Measurements from ENCODE around the gene NDC80.

Gene NDC80

DNA sequence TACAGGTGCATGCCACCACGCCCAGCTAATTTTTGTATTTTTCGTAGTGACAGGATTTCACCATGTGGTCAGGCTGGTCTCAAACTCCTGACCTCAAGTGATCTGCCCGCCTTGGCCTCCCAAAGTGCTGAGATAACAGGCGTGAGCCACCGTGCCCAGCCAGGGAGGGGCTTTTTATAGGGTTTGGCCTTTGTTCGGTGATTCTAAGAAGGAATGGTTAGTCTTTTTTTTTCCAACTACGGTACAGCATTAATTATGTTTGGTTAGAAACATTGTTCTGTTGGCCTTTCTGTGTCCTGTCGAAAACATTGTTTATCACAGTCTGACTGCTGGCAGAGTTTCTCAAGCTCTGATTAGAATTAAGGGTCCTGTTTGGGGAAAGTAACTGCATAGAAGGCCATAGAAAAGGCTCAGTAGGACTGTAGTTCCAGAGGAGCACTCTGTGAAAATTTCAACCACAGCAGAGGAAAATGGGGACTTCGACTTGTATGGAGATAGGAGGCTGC lies 64.8 kb downstream of the NDC80 start:
- Histone ChIP-seq H3K27me3 (ENCODE audit: insufficient read depth, poor library complexity, severe bottlenecking) (no peaks in the 10 kb centered on the region), H3K4me3 (replicated peaks; ENCODE audit: insufficient read depth, low read length) (no peak overlapping the region), H3K27ac (replicated peaks) (peak overlapping the region; percentile 73)
- DNase-seq (ENCODE audit: low read depth in 1 of 2, low spot score in 1 of 2) = no peak
- TF ChIP-seq POLR2AphosphoS5 (IDR thresholded peaks at IDR 0.05; ENCODE audit: low read depth) (no peak), REST (IDR thresholded peaks at IDR 0.05; ENCODE audit: insufficient replicate concordance, low read depth) (no peak), GABPA (IDR thresholded peaks at IDR 0.05; ENCODE audit: low read depth) (no peak), SPI1 (IDR thresholded peaks at IDR 0.05; ENCODE audit: borderline replicate concordance, low read depth) (no peak), CTCF (IDR thresholded peaks at IDR 0.05; ENCODE audit: insufficient read depth, low read length) (no peak)

GRCh38 chr18:2641638-2642037 lies 70.3 kb downstream of the NDC80 start:
- DNase-seq (ENCODE audit: low read depth in 1 of 2, low spot score in 1 of 2) = no peak
- Histone ChIP-seq H3K27ac (replicated peaks) (no peak overlapping the region), H3K27me3 (ENCODE audit: insufficient read depth, poor library complexity, severe bottlenecking) (no peaks in the 10 kb centered on the region), H3K4me3 (replicated peaks; ENCODE audit: insufficient read depth, low read length) (no peak overlapping the region)
- TF ChIP-seq REST (IDR thresholded peaks at IDR 0.05; ENCODE audit: insufficient replicate concordance, low read depth) (no peak), POLR2AphosphoS5 (IDR thresholded peaks at IDR 0.05; ENCODE audit: low read depth) (no peak), SPI1 (IDR thresholded peaks at IDR 0.05; ENCODE audit: borderline replicate concordance, low read depth) (no peak), GABPA (IDR thresholded peaks at IDR 0.05; ENCODE audit: low read depth) (no peak), CTCF (IDR thresholded peaks at IDR 0.05; ENCODE audit: insufficient read depth, low read length) (no peak)

- no peak for DNase-seq (ENCODE audit: low read depth in 1 of 2, low spot score in 1 of 2)
- no peaks in the 10 kb centered on the region for H3K27me3 ChIP-seq (ENCODE audit: insufficient read depth, poor library complexity, severe bottlenecking)
- H3K27ac ChIP-seq (replicated peaks) = no peak overlapping the region
- TF ChIP-seq SPI1 (IDR thresholded peaks at IDR 0.05; ENCODE audit: borderline replicate concordance, low read depth) = no peak
- TF ChIP-seq POLR2AphosphoS5 (IDR thresholded peaks at IDR 0.05; ENCODE audit: low read depth) = no peak
- no peak for TF ChIP-seq REST (IDR thresholded peaks at IDR 0.05; ENCODE audit: insufficient replicate concordance, low read depth)
- no peak for TF ChIP-seq CTCF (IDR thresholded peaks at IDR 0.05; ENCODE audit: insufficient read depth, low read length)
- no peak for TF ChIP-seq GABPA (IDR thresholded peaks at IDR 0.05; ENCODE audit: low read depth)
- no peak overlapping the region for H3K4me3 ChIP-seq (replicated peaks; ENCODE audit: insufficient read depth, low read length)
Measured at GRCh38 chr18:2642771-2643170, 71.4 kb downstream of the NDC80 start.
